Activated CD4-positive, alpha-beta memory T cell treated with anti-CD3 and anti-CD28 coated beads, Interleukin-2, amount 10 ng/mL, durations not matched to agents 7 days and 5 days (primary cell): ENCODE data around the gene AP1M2. TPM values are rescaled to one million over a fixed set of nuclear protein-coding genes. Genes with fewer than 3 reads are reported as not detected.
"Not testable (repeated sequence)": the region's sequence is repeated elsewhere in the genome, so short reads cannot be mapped to it uniquely, and the experiment has no call there.

ENCODE experiments used
- CTCF ChIA-PET: fragments of 350-600 bp; sonication (Branson Sonifier 250); formaldehyde crosslinking; loops from one replicate; lab custom pipeline; 2021; ENCODE audit warnings: antibody characterized with exemption, inconsistent platforms; lab: Charles Lee
- POLR2A ChIA-PET: fragments of 350-600 bp; sonication (Branson Sonifier 250); formaldehyde crosslinking; loops from one replicate; lab custom pipeline; 2021; ENCODE audit warnings: antibody characterized with exemption; lab: Charles Lee
- DNase-seq: peaks from one replicate; pipeline ENCODE4 v3.0.0-alpha.2; 2020
- H3K27ac Mint-ChIP-seq: one replicate; pipeline ENCODE4 v1.8.0; 2021; ENCODE audit warnings: mild to moderate bottlenecking, mixed read lengths
- H3K27me3 Mint-ChIP-seq: one replicate; pipeline ENCODE4 v1.8.0; 2021; ENCODE audit warnings: mixed read lengths
- H3K36me3 Mint-ChIP-seq: one replicate; pipeline ENCODE4 v1.8.0; 2021; ENCODE audit warnings: low read depth, mixed read lengths
- H3K4me1 Mint-ChIP-seq: one replicate; pipeline ENCODE4 v1.8.0; 2021; ENCODE audit warnings: mixed read lengths
- H3K4me3 Mint-ChIP-seq: one replicate; pipeline ENCODE4 v1.8.0; 2021; ENCODE audit warnings: mild to moderate bottlenecking, mixed read lengths
- H3K9me3 Mint-ChIP-seq: one replicate; pipeline ENCODE4 v1.8.0; 2021; ENCODE audit warnings: mixed read lengths
- total RNA-seq, 2 experiments: library from RNA; stranded (reverse); gene quantifications; one replicate each; pipeline ENCODE4 v1.2.3, GENCODE V29; 2021

Gene AP1M2
- total RNA-seq, 2 experiments from 2014 or later = not detected

DNA sequence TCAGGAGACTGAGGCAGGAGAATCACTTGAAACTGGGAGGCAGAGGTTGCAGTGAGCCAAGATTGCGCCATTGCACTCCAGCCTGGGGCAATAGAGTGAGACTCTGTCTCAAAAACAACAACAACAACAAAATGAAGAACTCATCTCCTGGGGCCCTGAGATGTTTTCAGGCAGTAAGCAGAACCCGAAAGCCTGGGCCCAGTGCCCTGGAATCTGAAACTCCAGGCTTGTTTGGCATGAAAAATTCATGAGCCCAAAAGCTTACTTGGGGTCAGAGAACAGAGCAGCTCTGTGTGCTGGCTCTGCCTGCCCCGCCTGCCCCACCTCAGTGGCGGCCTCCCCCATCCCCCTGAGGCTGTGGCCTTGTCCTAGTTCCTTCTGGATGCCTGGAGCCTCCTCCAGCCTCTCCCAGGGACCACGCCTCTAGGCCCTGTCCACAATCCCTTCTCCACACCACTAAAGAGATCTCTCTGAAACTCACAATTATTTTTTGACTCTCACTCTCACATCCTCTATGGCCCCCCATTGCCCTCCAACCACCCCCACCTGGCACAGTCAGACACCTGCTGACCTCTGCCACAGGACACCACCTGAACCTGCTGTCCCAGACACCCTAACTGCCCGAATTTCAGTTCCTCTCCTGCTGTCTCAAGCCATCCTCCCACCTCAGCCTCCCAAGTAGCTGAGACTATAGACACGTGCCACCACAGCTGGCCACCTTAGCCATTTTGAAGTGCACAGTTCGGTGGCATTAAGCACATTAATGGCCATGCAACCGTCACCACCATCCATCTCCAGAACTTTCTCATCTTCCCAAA lies 6.9 kb upstream of the AP1M2 start:
- ChIA-PET CTCF (interaction anchor here (0.9 to 1.4 kb wide), 3 partner anchors 13 to 51 kb away, joined by 3 to 9 read pairs (median 4); no protein-coding TSS in a partner anchor), POLR2A (interaction anchor here (3.2 kb wide), 1 partner anchor 10 kb away, joined by 30 read pairs; no protein-coding TSS in a partner anchor)
- Mint-ChIP-seq H3K9me3 (no peaks in the 10 kb centered on the region), H3K36me3 (no peaks in the 10 kb centered on the region), H3K27me3 (peaks cover 5% of the 10 kb centered on the region), H3K4me1 (peaks cover 27% of the 10 kb centered on the region), H3K27ac (no peak overlapping the region), H3K4me3 (no peak overlapping the region)
- DNase-seq = no peak

- no peak overlapping the region for H3K27ac Mint-ChIP-seq
- peaks cover 27% of the 10 kb centered on the region for H3K4me1 Mint-ChIP-seq
- no peaks in the 10 kb centered on the region for H3K9me3 Mint-ChIP-seq
- peaks cover 5% of the 10 kb centered on the region for H3K27me3 Mint-ChIP-seq
- ChIA-PET POLR2A (interaction anchor here (1.4 kb wide), 1 partner anchor 10 kb away, joined by 6 read pairs; no protein-coding TSS in a partner anchor), CTCF (interaction anchor here (0.9 to 2.2 kb wide), 2 partner anchors 12 to 51 kb away, joined by 4 to 8 read pairs; no protein-coding TSS in a partner anchor)
- no peak overlapping the region for H3K4me3 Mint-ChIP-seq
- no peaks in the 10 kb centered on the region for H3K36me3 Mint-ChIP-seq
- DNase-seq = no peak
These were observed 6.0 kb upstream of the AP1M2 start for GRCh38 chr19:10593148-10593547.

- ChIA-PET CTCF (no interaction called here), POLR2A (interaction anchor here (2.9 kb wide), 1 partner anchor 15 kb away, joined by 15 read pairs; no protein-coding TSS in a partner anchor)
- no peak overlapping the region for H3K27ac Mint-ChIP-seq
- H3K9me3 Mint-ChIP-seq = no peaks in the 10 kb centered on the region
- peaks cover 22% of the 10 kb centered on the region for H3K4me1 Mint-ChIP-seq
- H3K4me3 Mint-ChIP-seq = no peak overlapping the region
- peaks cover 21% of the 10 kb centered on the region for H3K27me3 Mint-ChIP-seq
- peaks cover 6% of the 10 kb centered on the region for H3K36me3 Mint-ChIP-seq
- no peak for DNase-seq
These were observed 683 bp upstream of the AP1M2 start for GRCh38 chr19:10587839-10588150.

DNA sequence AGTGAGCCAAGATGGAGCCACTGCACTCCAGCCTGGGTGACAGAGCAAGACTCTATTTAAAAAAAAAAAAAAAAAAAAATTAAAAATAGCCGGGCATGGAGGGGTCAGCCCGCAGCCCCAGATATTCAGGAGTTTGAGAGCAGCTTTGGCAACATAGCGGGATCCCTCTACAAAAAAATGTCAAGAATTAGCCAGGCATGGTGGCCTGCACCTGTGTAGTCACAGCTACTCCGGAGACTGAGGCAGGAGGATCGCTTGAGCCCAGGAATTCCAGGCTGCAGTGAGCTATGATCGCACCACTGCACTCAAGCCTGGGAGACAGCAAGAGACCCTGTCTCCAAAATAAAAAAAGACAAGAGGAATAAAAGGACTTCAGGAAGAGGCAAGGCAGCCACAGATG lies 716 bp downstream of the AP1M2 start:
- POLR2A ChIA-PET = no interaction called here
- peaks cover 22% of the 10 kb centered on the region for H3K4me1 Mint-ChIP-seq
- CTCF ChIA-PET = interaction anchor here (2.7 kb wide), 1 partner anchor 58 kb away, joined by 15 read pairs; no protein-coding TSS in a partner anchor
- DNase-seq = no peak
- H3K4me3 Mint-ChIP-seq = no peak overlapping the region
- H3K27me3 Mint-ChIP-seq = peaks cover 21% of the 10 kb centered on the region
- no peaks in the 10 kb centered on the region for H3K9me3 Mint-ChIP-seq
- H3K36me3 Mint-ChIP-seq = peaks cover 6% of the 10 kb centered on the region
- no peak overlapping the region for H3K27ac Mint-ChIP-seq

DNA sequence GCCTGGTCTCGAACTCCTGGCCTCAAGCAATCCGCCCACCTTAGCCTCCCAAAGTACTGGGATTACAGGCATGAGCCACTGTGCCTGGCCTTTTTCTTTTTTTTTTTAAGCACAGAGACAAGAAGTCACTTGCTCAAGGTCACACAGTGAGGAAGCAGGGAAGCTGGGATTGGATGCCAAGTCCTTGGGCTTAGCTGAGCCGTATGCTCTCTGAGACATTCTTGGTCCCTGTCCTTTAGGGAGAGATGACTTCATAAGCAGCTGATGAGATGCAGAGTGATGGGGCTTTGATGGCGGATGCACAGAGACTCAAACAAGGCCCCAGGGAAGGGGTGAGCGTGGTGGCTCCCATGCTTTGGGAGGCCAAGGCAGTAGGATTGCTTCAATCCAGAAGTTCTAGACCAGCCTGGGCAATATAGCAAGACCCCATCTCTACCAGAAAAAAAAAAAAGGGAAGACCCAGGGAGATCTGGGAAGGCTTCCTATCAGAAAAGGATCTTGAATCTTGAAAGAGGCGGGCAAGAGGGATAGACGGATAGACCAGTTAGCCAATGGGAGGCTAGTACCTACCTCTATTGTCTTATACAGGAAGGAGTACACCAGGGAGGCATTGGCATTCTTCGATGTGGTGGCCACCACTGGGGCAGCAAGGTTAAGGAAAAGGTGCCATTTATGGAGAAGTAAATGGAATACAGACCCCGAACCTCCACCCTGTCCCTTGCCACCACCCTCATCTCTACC lies 3.9 kb downstream of the AP1M2 start:
- H3K9me3 Mint-ChIP-seq = no peaks in the 10 kb centered on the region
- POLR2A ChIA-PET = interaction anchor here (0.9 to 1.5 kb wide), 3 partner anchors 20 to 117 kb away, joined by 3 to 5 read pairs (median 4); no protein-coding TSS in a partner anchor
- no peak overlapping the region for H3K27ac Mint-ChIP-seq
- peaks cover 18% of the 10 kb centered on the region for H3K27me3 Mint-ChIP-seq
- no peak for DNase-seq
- CTCF ChIA-PET = interaction anchor here (0.7 to 5.6 kb wide), 5 partner anchors 21 to 116 kb away, joined by 4 to 230 read pairs (median 15); partner anchors contain the start of gene QTRT1
- H3K4me3 Mint-ChIP-seq = no peak overlapping the region
- peaks cover 6% of the 10 kb centered on the region for H3K36me3 Mint-ChIP-seq
- peaks cover 27% of the 10 kb centered on the region for H3K4me1 Mint-ChIP-seq

DNA sequence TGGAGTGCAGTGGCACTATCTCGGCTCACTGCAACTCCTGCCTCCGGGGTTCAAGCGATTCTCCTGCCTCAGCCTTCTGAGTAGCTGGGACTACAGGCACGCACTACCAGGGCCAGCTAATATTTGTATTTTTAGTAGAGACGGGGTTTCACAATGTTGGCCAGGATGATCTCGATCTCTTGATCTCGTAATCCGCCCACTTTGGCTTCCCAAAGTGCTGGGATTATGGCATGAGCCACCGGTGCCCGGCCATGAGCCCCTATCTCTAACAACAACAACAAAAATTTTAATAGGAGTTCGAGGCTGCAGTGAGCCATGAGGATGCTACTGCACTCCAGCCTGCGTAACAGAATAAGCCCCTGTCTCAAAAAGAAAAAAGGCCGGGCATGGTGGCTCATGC lies 5.0 kb downstream of the AP1M2 start:
- H3K4me3 Mint-ChIP-seq = no peak overlapping the region
- H3K27me3 Mint-ChIP-seq = peaks cover 9% of the 10 kb centered on the region
- no peak for DNase-seq
- no peaks in the 10 kb centered on the region for H3K36me3 Mint-ChIP-seq
- H3K27ac Mint-ChIP-seq = no peak overlapping the region
- CTCF ChIA-PET = interaction anchor here (0.9 to 5.6 kb wide), 23 partner anchors 15 to 135 kb away, joined by 3 to 230 read pairs (median 7); partner anchors contain the start of genes DNM2, KRI1, QTRT1 and S1PR5
- H3K9me3 Mint-ChIP-seq = no peaks in the 10 kb centered on the region
- H3K4me1 Mint-ChIP-seq = peaks cover 21% of the 10 kb centered on the region
- POLR2A ChIA-PET = interaction anchor here (0.9 to 2.1 kb wide), 5 partner anchors 21 to 118 kb away, joined by 3 to 20 read pairs (median 5); no protein-coding TSS in a partner anchor

- ChIA-PET CTCF (interaction anchor here (0.7 to 5.6 kb wide), 40 partner anchors 8 to 265 kb away, joined by 3 to 230 read pairs (median 6); partner anchors contain the start of genes CDC37, CDKN2D, DNM2 and KRI1), POLR2A (interaction anchor here (0.6 to 2.1 kb wide), 10 partner anchors 22 to 119 kb away, joined by 3 to 20 read pairs (median 4); no protein-coding TSS in a partner anchor)
- Mint-ChIP-seq H3K27me3 (peaks cover 1% of the 10 kb centered on the region), H3K9me3 (no peaks in the 10 kb centered on the region), H3K27ac (no peak overlapping the region), H3K4me3 (no peak overlapping the region), H3K4me1 (peaks cover 21% of the 10 kb centered on the region), H3K36me3 (no peaks in the 10 kb centered on the region)
- peak; percentile 93 for DNase-seq
These were observed 6.0 kb downstream of the AP1M2 start for GRCh38 chr19:10580979-10581631.

DNA sequence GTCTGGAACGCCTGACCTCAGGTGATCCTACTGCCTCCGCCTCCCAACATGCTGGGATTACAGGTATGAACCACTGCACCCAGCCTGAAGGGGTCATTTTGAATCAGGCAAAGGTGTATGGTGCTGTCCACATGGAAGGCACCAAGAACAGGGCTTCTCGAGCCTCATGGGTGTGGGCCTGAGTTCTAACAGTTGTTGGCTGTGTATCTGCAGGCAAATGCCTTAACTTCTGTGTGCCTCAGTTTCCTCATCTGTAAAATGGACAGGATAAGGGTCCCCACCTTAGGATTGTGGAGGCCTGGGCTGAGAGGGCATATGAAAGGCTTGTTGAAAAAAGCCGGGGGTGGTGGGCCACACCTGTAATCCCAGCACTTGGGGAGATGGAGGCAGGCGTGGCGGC lies 9.2 kb downstream of the AP1M2 start:
- CTCF ChIA-PET = interaction anchor here (5.1 to 5.6 kb wide), 2 partner anchors 68 to 121 kb away, joined by 137 to 230 read pairs; partner anchors contain the start of gene QTRT1
- Mint-ChIP-seq H3K27ac (no peak overlapping the region), H3K9me3 (no peaks in the 10 kb centered on the region), H3K4me1 (peaks cover 19% of the 10 kb centered on the region), H3K4me3 (no peak overlapping the region), H3K36me3 (no peaks in the 10 kb centered on the region), H3K27me3 (peaks cover 1% of the 10 kb centered on the region)
- DNase-seq = no peak
- POLR2A ChIA-PET = no interaction called here

- Mint-ChIP-seq H3K27me3 (no peaks in the 10 kb centered on the region), H3K9me3 (no peaks in the 10 kb centered on the region), H3K36me3 (no peaks in the 10 kb centered on the region), H3K4me3 (no peak overlapping the region), H3K4me1 (peaks cover 23% of the 10 kb centered on the region), H3K27ac (peak overlapping the region; percentile 49)
- ChIA-PET POLR2A (interaction anchor here (1.0 to 1.5 kb wide), 3 partner anchors 21 to 126 kb away, joined by 3 to 4 read pairs (median 3); partner anchors contain the start of gene QTRT1), CTCF (interaction anchor here (1.1 to 1.2 kb wide), 4 partner anchors 69 to 125 kb away, joined by 4 to 6 read pairs (median 5); no protein-coding TSS in a partner anchor)
- DNase-seq = peak; percentile 36
These were observed 11.9 kb downstream of the AP1M2 start for GRCh38 chr19:10575011-10575716.

- no peak overlapping the region for H3K4me3 Mint-ChIP-seq
- H3K36me3 Mint-ChIP-seq = no peaks in the 10 kb centered on the region
- ChIA-PET CTCF (no interaction called here), POLR2A (interaction anchor here (1.0 to 1.5 kb wide), 2 partner anchors 21 to 127 kb away, joined by 3 to 4 read pairs; partner anchors contain the start of gene QTRT1)
- no peaks in the 10 kb centered on the region for H3K9me3 Mint-ChIP-seq
- peak overlapping the region; percentile 3 for H3K27ac Mint-ChIP-seq
- DNase-seq = no peak
- H3K27me3 Mint-ChIP-seq = no peaks in the 10 kb centered on the region
- H3K4me1 Mint-ChIP-seq = peaks cover 29% of the 10 kb centered on the region
These were observed 12.7 kb downstream of the AP1M2 start for GRCh38 chr19:10574462-10574861.

DNA sequence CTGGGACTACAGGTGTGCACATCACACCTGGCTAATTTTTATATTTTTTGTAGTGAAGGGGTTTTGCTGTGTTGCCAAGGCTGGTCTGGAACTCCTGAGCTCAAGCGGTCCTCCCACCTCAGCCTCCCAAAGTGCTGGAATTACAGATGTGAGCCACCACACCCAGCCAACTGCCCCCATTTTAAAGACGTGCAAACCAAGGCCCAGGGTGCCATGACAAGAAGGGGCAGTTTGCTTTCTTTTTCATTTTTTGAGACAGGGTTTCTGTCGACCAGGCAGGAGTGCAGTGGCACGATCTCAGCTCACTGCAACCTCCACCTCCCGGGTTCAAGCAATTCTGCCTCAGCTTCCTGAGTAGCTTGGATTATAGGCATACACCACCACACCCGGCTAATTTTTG lies 13.3 kb downstream of the AP1M2 start:
- H3K4me3 Mint-ChIP-seq, H3K36me3 Mint-ChIP-seq, H3K27ac Mint-ChIP-seq, H3K27me3 Mint-ChIP-seq, H3K9me3 Mint-ChIP-seq, DNase-seq: not testable (repeated sequence)
- H3K4me1 Mint-ChIP-seq = peaks cover 34% of the 10 kb centered on the region
- ChIA-PET CTCF (interaction anchor here (1.1 to 3.0 kb wide), 4 partner anchors 20 to 71 kb away, joined by 3 to 13 read pairs (median 8); no protein-coding TSS in a partner anchor), POLR2A (interaction anchor here (1.4 kb wide), 1 partner anchor 79 kb away, joined by 3 read pairs; no protein-coding TSS in a partner anchor)
